ENCODE results near the gene EMC7.

DNA sequence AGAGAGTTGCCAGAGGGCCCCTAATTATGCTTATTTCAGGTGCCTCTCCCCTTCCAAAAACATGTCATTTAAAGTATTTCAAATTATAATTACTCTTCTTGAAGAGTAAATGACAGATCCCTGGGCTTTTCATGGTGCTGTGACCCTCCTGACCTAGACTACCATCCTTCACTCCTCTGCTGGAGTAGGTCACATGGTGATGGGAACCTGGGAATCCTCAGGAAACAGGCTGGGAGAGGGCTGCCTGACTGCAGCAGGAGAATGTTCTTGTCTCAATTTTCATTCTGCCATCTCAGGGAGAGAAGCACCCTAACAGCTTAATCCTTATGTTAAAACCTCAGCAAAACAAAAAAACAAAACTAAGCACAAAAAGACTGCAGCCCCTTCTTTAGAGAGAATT is 24.9 kb upstream of the EMC7 start:
- TF ChIP-seq EZH2 (IDR thresholded peaks at IDR 0.05) (no peak), FOXP2 (optimal IDR thresholded peaks at IDR 0.05; ENCODE audit: control extremely low read depth, extremely low read length, insufficient read depth) (no peak)

Data from SK-N-MC (cell line).